CD14-positive monocyte (primary cell): ENCODE data around the gene MPV17L2. TPM values are rescaled to one million over a fixed set of nuclear protein-coding genes. Genes with fewer than 3 reads are reported as not detected.

Experiments
- DNase-seq, 3 donors: peaks; one replicate each; pipeline ENCODE4 v3.0.0-alpha.2; 2011 to 2022
- H2AFZ ChIP-seq: 2 replicates; pipeline ENCODE4 v1.6.0; 2012; ENCODE audit warnings: mild to moderate bottlenecking, low read depth, low read length, inconsistent platforms; ENCODE audit not compliant: insufficient read depth, poor library complexity, severe bottlenecking
- H3K27ac ChIP-seq, 2 donors: 1 replicate in 1 of 2; 2 replicates in 1 of 2; pipeline ENCODE4 v1.5.1; 2012 to 2013; ENCODE audit warnings: low read length in 2 of 2, control low read depth in 1 of 2, inconsistent platforms in 1 of 2, low read depth in 1 of 2, mild to moderate bottlenecking in 1 of 2
- H3K27me3 ChIP-seq, 2 donors: one replicate each; pipeline versions ENCODE4 v1.6.0 to v1.6.1; 2011 to 2013; ENCODE audit warnings: low read length in 2 of 2; ENCODE audit not compliant: control insufficient read depth in 2 of 2, insufficient read depth in 2 of 2
- H3K36me3 ChIP-seq, 2 donors: replicated peaks in 1 of 2; 1 replicate in 1 of 2; 2 replicates in 1 of 2; pipeline versions ENCODE4 v1.5.1 to v1.6.1; 2012 to 2013; ENCODE audit warnings: low read length in 2 of 2, control low read depth in 1 of 2, inconsistent platforms in 1 of 2, mild to moderate bottlenecking in 1 of 2; ENCODE audit not compliant: insufficient read depth in 2 of 2, control insufficient read depth in 1 of 2
- H3K4me1 ChIP-seq, 2 donors: 1 replicate in 1 of 2; 2 replicates in 1 of 2; pipeline versions ENCODE4 v1.5.1 to v1.6.1; 2012 to 2013; ENCODE audit warnings: low read length in 2 of 2, control low read depth in 1 of 2, inconsistent platforms in 1 of 2, mild to moderate bottlenecking in 1 of 2, moderate library complexity in 1 of 2; ENCODE audit not compliant: insufficient read depth in 2 of 2, control insufficient read depth in 1 of 2
- H3K4me2 ChIP-seq: replicated peaks from 2 replicates; pipeline ENCODE3; 2012; ENCODE audit warnings: low read length, moderate library complexity, mild to moderate bottlenecking; ENCODE audit not compliant: poor library complexity, severe bottlenecking; ENCODE audit errors: extremely low read depth
- H3K4me3 ChIP-seq, 3 experiments: fragments of 200-600 bp in 1 of 3; sonication (generic) in 1 of 3; replicated peaks in 1 of 3; 1 replicate in 2 of 3; 2 replicates in 1 of 3; pipeline ENCODE4 v1.5.1; 2011 to 2013; ENCODE audit warnings: low read length in 3 of 3, mild to moderate bottlenecking in 3 of 3, control low read depth in 2 of 3, low read depth in 2 of 3, inconsistent platforms in 1 of 3, moderate library complexity in 1 of 3
- H3K79me2 ChIP-seq: 2 replicates; pipeline ENCODE4 v1.6.0; 2012; ENCODE audit warnings: mild to moderate bottlenecking, control low read depth, inconsistent platforms, low read length, moderate library complexity; ENCODE audit not compliant: insufficient read depth
- H3K9ac ChIP-seq: 2 replicates; pipeline ENCODE4 v1.6.0; 2017; ENCODE audit warnings: low read length, mild to moderate bottlenecking; ENCODE audit not compliant: insufficient read depth, poor library complexity, severe bottlenecking
- H3K9me3 ChIP-seq, 2 donors: replicated peaks in 1 of 2; 1 replicate in 1 of 2; 2 replicates in 1 of 2; pipeline versions ENCODE4 v1.5.1 to v1.6.1; 2012 to 2013; ENCODE audit warnings: low read length in 2 of 2, control low read depth in 1 of 2; ENCODE audit not compliant: control insufficient read depth in 1 of 2, insufficient read depth in 1 of 2
- H4K20me1 ChIP-seq: 2 replicates; pipeline ENCODE4 v1.6.0; 2012; ENCODE audit warnings: mild to moderate bottlenecking, low read length, control low read depth, moderate library complexity; ENCODE audit not compliant: insufficient read depth
- H3K27ac Mint-ChIP-seq, 7 donors: one replicate each; pipeline ENCODE4 v1.8.0; 2020; ENCODE audit warnings: mild to moderate bottlenecking in 7 of 7, mixed read lengths in 7 of 7, moderate library complexity in 6 of 7, inconsistent platforms in 2 of 7
- H3K27me3 Mint-ChIP-seq, 3 donors: one replicate each; pipeline ENCODE4 v1.8.0; 2021 to 2022; ENCODE audit warnings: low read depth in 3 of 3, mild to moderate bottlenecking in 3 of 3, mixed read lengths in 3 of 3, moderate library complexity in 3 of 3, inconsistent platforms in 1 of 3
- H3K36me3 Mint-ChIP-seq, 2 donors: one replicate each; pipeline ENCODE4 v1.8.0; 2020; ENCODE audit warnings: mixed read lengths in 2 of 2, inconsistent platforms in 1 of 2, mild to moderate bottlenecking in 1 of 2
- H3K4me1 Mint-ChIP-seq: one replicate; pipeline ENCODE4 v1.8.0; 2020; ENCODE audit warnings: mild to moderate bottlenecking, mixed read lengths
- H3K4me3 Mint-ChIP-seq, 2 donors: one replicate each; pipeline ENCODE4 v1.8.0; 2020; ENCODE audit warnings: mild to moderate bottlenecking in 2 of 2, mixed read lengths in 2 of 2, moderate library complexity in 1 of 2
- H3K9me3 Mint-ChIP-seq, 7 donors: one replicate each; pipeline ENCODE4 v1.8.0; 2020 to 2022; ENCODE audit warnings: mixed read lengths in 7 of 7, mild to moderate bottlenecking in 6 of 7, moderate library complexity in 6 of 7, inconsistent platforms in 2 of 7
- WGBS: methylation state at CpG from one replicate; pipeline ENCODE4 v1.1.5; 2013; ENCODE audit warnings: missing lambda C conversion rate; ENCODE audit not compliant: insufficient coverage; 5-methylcytosine and 5-hydroxymethylcytosine counted together
- intact Hi-C, 2 donors: fragments of 100-400 bp; cut with micrococcal nuclease; formaldehyde crosslinking; loops; one replicate each; pipeline versions ENCODE4 v1.15.0 to v1.15.1; 2023
- polyA plus RNA-seq, 3 donors: library from polyadenylated mRNA; depleted of rRNA in 1 of 3; unstranded in 2 of 3; stranded (reverse) in 1 of 3; fragments of 300-500 nt in 2 of 3; fragments of >200 nt in 1 of 3; fragmentation: Illumina TruSeq in 2 of 3; gene quantifications; 1 replicate in 2 of 3; 2 replicates in 1 of 3; pipeline ENCODE4 v1.2.3, GENCODE V29; 2012 to 2021
- TF ChIP-seq, protein P1 (sequence below): fragments of 200-600 bp; IDR thresholded peaks from one replicate; pipeline ENCODE4 v1.8.0; 2022; ENCODE audit warnings: antibody characterized with exemption, mild to moderate bottlenecking

MPV17L2 gene
- polyA plus RNA-seq, 3 donors = 14.3 to 20.2 (median 15.0) TPM

DNA sequence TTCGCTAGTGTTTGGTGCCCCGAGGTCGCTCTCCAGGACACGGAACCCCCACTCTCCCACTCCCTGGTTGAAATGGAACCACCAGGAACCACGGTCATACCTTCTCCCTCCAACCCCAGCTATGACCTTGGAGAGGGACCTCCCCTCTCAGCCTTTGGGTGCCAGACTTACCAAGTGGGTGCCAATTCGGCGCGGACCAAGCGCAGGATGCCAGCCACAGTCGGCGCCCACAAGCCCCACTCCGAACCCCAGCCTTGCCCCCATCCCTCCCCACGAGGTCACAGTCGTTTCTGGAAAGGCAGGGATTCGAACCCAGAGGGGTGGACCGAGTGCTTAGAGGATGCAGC, 32.3 kb downstream of the MPV17L2 start:
- 19% methylated on average over 16 of the region's 16 CpGs for WGBS
- Histone ChIP-seq H2AFZ (no peak overlapping the region), H3K9ac (no peak overlapping the region), H3K36me3 (no peaks in the 10 kb centered on the region), H3K27me3 (peaks cover 18 to 46% of the 10 kb centered on the region in 2 donors), H3K79me2 (no peaks in the 10 kb centered on the region), H3K4me1 (peaks cover 14 to 22% of the 10 kb centered on the region in 2 donors), H3K27ac (no peak overlapping the region), H3K4me2 (no peak overlapping the region), H3K9me3 (peaks cover 0 to 4% of the 10 kb centered on the region in 2 donors), H4K20me1 (no peaks in the 10 kb centered on the region), H3K4me3 (no peak overlapping the region)
- Mint-ChIP-seq H3K27ac (peak overlapping the region in 2 of 7 donors; percentile 19 to 73), H3K27me3 (peaks cover 45 to 69% (median 61%) of the 10 kb centered on the region in 3 donors), H3K4me1 (peaks cover 23% of the 10 kb centered on the region), H3K36me3 (peaks cover 0 to 6% of the 10 kb centered on the region in 2 donors), H3K9me3 (peaks cover 0 to 12% (median 10%) of the 10 kb centered on the region in 7 donors), H3K4me3 (peak overlapping the region in 1 of 2 donors; percentile 95)
- intact Hi-C loops = no loop called here
- TF ChIP-seq, protein P1, sequence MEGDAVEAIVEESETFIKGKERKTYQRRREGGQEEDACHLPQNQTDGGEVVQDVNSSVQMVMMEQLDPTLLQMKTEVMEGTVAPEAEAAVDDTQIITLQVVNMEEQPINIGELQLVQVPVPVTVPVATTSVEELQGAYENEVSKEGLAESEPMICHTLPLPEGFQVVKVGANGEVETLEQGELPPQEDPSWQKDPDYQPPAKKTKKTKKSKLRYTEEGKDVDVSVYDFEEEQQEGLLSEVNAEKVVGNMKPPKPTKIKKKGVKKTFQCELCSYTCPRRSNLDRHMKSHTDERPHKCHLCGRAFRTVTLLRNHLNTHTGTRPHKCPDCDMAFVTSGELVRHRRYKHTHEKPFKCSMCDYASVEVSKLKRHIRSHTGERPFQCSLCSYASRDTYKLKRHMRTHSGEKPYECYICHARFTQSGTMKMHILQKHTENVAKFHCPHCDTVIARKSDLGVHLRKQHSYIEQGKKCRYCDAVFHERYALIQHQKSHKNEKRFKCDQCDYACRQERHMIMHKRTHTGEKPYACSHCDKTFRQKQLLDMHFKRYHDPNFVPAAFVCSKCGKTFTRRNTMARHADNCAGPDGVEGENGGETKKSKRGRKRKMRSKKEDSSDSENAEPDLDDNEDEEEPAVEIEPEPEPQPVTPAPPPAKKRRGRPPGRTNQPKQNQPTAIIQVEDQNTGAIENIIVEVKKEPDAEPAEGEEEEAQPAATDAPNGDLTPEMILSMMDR = no peak
- no peak for DNase-seq

GRCh38 chr19:18225702-18226468, 32.9 kb downstream of the MPV17L2 start, which contains the start of gene PDE4C:
TSS of gene PDE4C (minus strand) at chr19:18226438. CDS start at chr19:18226415, 23 bp downstream.
- H3K9ac ChIP-seq = no peak within 1 kb of the TSS
- no peak within 1 kb of the TSS for H3K27ac ChIP-seq
- peaks cover 14 to 22% of the 10 kb centered on the region in 2 donors for H3K4me1 ChIP-seq
- H3K79me2 ChIP-seq = no peaks in the 10 kb centered on the region
- no peaks in the 10 kb centered on the region for H3K36me3 ChIP-seq
- TF ChIP-seq, protein P1 = no peak
- no peak within 1 kb of the TSS for H3K4me2 ChIP-seq
- peaks cover 0 to 4% of the 10 kb centered on the region in 2 donors for H3K9me3 ChIP-seq
- intact Hi-C loops = no loop called here
- Mint-ChIP-seq H3K9me3 (peaks cover 0 to 12% (median 10%) of the 10 kb centered on the region in 7 donors), H3K27ac (peak within 1 kb of the TSS in 1 of 7 donors; percentile 73), H3K36me3 (peaks cover 0 to 6% of the 10 kb centered on the region in 2 donors), H3K4me1 (peaks cover 22% of the 10 kb centered on the region), H3K27me3 (peaks cover 46 to 69% (median 63%) of the 10 kb centered on the region in 3 donors), H3K4me3 (peak within 1 kb of the TSS in 1 of 2 donors; percentile 95)
- no peak within 1 kb of the TSS for H3K4me3 ChIP-seq
- 3% methylated on average over 37 of the region's 51 CpGs for WGBS
- H2AFZ ChIP-seq = no peak within 1 kb of the TSS
- peak in 1 of 3 donors; percentile 53 for DNase-seq
- H3K27me3 ChIP-seq = peaks cover 18 to 44% of the 10 kb centered on the region in 2 donors
- no peaks in the 10 kb centered on the region for H4K20me1 ChIP-seq
